SK-N-SH treated with all-trans-retinoic acid at 6 μM for 48 hours (cell line): Measurements from ENCODE around the gene MAD2L1.

Experiments used
- ARNTL ChIP-seq: fragments of 450-650 bp; formaldehyde crosslinking; IDR thresholded peaks from 2 replicates; pipeline ENCODE4 v1.5.0; 2020; ENCODE audit warnings: low read depth, mild to moderate bottlenecking, moderate library complexity, borderline replicate concordance
- CSDC2 ChIP-seq: fragments of 250-450 bp; sonication (Bioruptor Pico); IDR thresholded peaks from 2 replicates; pipeline ENCODE4 v1.5.0; 2020; ENCODE audit warnings: mild to moderate bottlenecking, moderate library complexity
- CSRNP3 ChIP-seq: fragments of 250-450 bp; sonication (Bioruptor Pico); IDR thresholded peaks from 2 replicates; pipeline ENCODE4 v1.5.1; 2021; ENCODE audit warnings: mild to moderate bottlenecking, moderate library complexity
- OSR1 ChIP-seq: fragments of 250-450 bp; sonication (Bioruptor Pico); IDR thresholded peaks from 2 replicates; pipeline ENCODE4 v1.8.0; 2022; ENCODE audit warnings: moderate library complexity, mild to moderate bottlenecking, inconsistent platforms
- POU6F1 ChIP-seq: fragments of 250-450 bp; sonication (Bioruptor Pico); IDR thresholded peaks from 2 replicates; pipeline ENCODE4 v1.8.0; 2021; ENCODE audit warnings: low read depth, mild to moderate bottlenecking, moderate library complexity, borderline replicate concordance
- PPARA ChIP-seq: fragments of 250-450 bp; sonication (Bioruptor Pico); IDR thresholded peaks from 2 replicates; pipeline ENCODE4 v1.5.0; 2020; ENCODE audit warnings: mild to moderate bottlenecking, borderline replicate concordance
- RARB ChIP-seq: fragments of 250-450 bp; sonication (Bioruptor Pico); IDR thresholded peaks from 2 replicates; pipeline ENCODE4 v1.8.0; 2021; ENCODE audit warnings: mild to moderate bottlenecking, moderate library complexity
- SNAI2 ChIP-seq: fragments of 250-450 bp; sonication (Bioruptor Pico); IDR thresholded peaks from 2 replicates; pipeline ENCODE4 v1.5.0; 2020; ENCODE audit warnings: mild to moderate bottlenecking, moderate library complexity
- ZFP3 ChIP-seq: fragments of 250-450 bp; sonication (Bioruptor Pico); IDR thresholded peaks from 2 replicates; pipeline ENCODE4 v1.5.0; 2020; ENCODE audit warnings: mild to moderate bottlenecking, moderate library complexity
- ZFP30 ChIP-seq: fragments of 450-650 bp; formaldehyde crosslinking; IDR thresholded peaks from 2 replicates; pipeline ENCODE4 v1.5.0; 2022; ENCODE audit warnings: mild to moderate bottlenecking, moderate library complexity
- ZNF70 ChIP-seq: fragments of 450-650 bp; formaldehyde crosslinking; IDR thresholded peaks from 2 replicates; pipeline ENCODE4 v1.5.0; 2020; ENCODE audit warnings: mild to moderate bottlenecking, moderate library complexity
- TF ChIP-seq, protein P1 (sequence below): fragments of 250-450 bp; sonication (Bioruptor Pico); IDR thresholded peaks from 2 replicates; pipeline ENCODE4 v1.5.1; 2020; ENCODE audit warnings: low read depth, mild to moderate bottlenecking, moderate library complexity

- TF ChIP-seq PPARA (CRISPR knock-in tag) (no peak), ARNTL (CRISPR knock-in tag) (no peak), CSRNP3 (no peak), ZNF70 (CRISPR knock-in tag) (no peak), OSR1 (CRISPR knock-in tag) (no peak), POU6F1 (CRISPR knock-in tag) (no peak), CSDC2 (no peak), SNAI2 (CRISPR knock-in tag) (no peak), ZFP3 (CRISPR knock-in tag) (no peak), ZFP30 (no peak), RARB (no peak)
- TF ChIP-seq, protein P1, sequence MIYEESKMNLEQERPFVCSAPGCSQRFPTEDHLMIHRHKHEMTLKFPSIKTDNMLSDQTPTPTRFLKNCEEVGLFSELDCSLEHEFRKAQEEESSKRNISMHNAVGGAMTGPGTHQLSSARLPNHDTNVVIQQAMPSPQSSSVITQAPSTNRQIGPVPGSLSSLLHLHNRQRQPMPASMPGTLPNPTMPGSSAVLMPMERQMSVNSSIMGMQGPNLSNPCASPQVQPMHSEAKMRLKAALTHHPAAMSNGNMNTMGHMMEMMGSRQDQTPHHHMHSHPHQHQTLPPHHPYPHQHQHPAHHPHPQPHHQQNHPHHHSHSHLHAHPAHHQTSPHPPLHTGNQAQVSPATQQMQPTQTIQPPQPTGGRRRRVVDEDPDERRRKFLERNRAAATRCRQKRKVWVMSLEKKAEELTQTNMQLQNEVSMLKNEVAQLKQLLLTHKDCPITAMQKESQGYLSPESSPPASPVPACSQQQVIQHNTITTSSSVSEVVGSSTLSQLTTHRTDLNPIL (CRISPR knock-in tag), result no peak
Measured at GRCh38 chr4:120009731-120010130, 56.9 kb downstream of the MAD2L1 start.
